GM23338 (cell line): Measurements from ENCODE around the gene MED12L. TPM values are rescaled to one million over a fixed set of nuclear protein-coding genes. Genes with fewer than 3 reads are reported as not detected.

Source experiments
- ATAC-seq: fragments of 200-7000 bp; cut with Tn5 transposase; 3 replicates; pipeline ENCODE4 v1.9.1; 2020
- DNase-seq: peaks from one replicate; pipeline ENCODE4 v3.0.0-alpha.2; 2015; ENCODE audit warnings: low spot score
- H2AFZ ChIP-seq: fragments of 200-600 bp; sonication (generic); 2 replicates; pipeline ENCODE4 v1.8.0; 2016; ENCODE audit warnings: antibody characterized with exemption, mild to moderate bottlenecking, moderate library complexity
- H3F3A ChIP-seq: fragments of 200-600 bp; sonication (generic); replicated peaks from 2 replicates; pipeline ENCODE4 v1.8.0; 2017; ENCODE audit warnings: antibody characterized with exemption, mixed run types, low read depth
- H3K27ac ChIP-seq: fragments of 200-600 bp; sonication (generic); 2 replicates; pipeline ENCODE4 v1.6.1; 2016; ENCODE audit warnings: low read depth
- H3K27me3 ChIP-seq: fragments of 200-600 bp; sonication (generic); 2 replicates; pipeline ENCODE4 v1.8.0; 2016; ENCODE audit warnings: mild to moderate bottlenecking, mixed run types, moderate library complexity; ENCODE audit not compliant: insufficient read depth
- H3K36me3 ChIP-seq: fragments of 200-600 bp; sonication (generic); 2 replicates; pipeline ENCODE4 v1.8.0; 2016; ENCODE audit warnings: mild to moderate bottlenecking; ENCODE audit not compliant: insufficient read depth
- H3K4me1 ChIP-seq: fragments of 200-600 bp; sonication (generic); 2 replicates; pipeline ENCODE4 v1.8.0; 2016; ENCODE audit warnings: mild to moderate bottlenecking, moderate library complexity; ENCODE audit not compliant: insufficient read depth
- H3K4me2 ChIP-seq: fragments of 200-600 bp; sonication (generic); 2 replicates; pipeline ENCODE4 v1.7.1; 2017; ENCODE audit warnings: mixed run types
- H3K4me3 ChIP-seq: fragments of 200-600 bp; sonication (generic); 2 replicates; pipeline ENCODE4 v1.6.1; 2016; ENCODE audit warnings: mixed run types
- H3K79me2 ChIP-seq: fragments of 200-600 bp; sonication (generic); replicated peaks from 2 replicates; pipeline ENCODE4 v1.8.0; 2017; ENCODE audit warnings: mild to moderate bottlenecking; ENCODE audit not compliant: insufficient read depth
- H3K9me2 ChIP-seq: fragments of 200-600 bp; sonication (generic); 2 replicates; pipeline ENCODE4 v1.8.0; 2017; ENCODE audit not compliant: insufficient read depth
- H4K20me1 ChIP-seq: fragments of 200-600 bp; sonication (generic); replicated peaks from 2 replicates; pipeline ENCODE4 v1.8.0; 2017; ENCODE audit warnings: mild to moderate bottlenecking; ENCODE audit not compliant: insufficient read depth
- H3K27ac Mint-ChIP-seq: 2 replicates; pipeline ENCODE4 v1.8.0; 2020; ENCODE audit warnings: inconsistent platforms, mild to moderate bottlenecking, moderate library complexity, mixed read lengths
- H3K27me3 Mint-ChIP-seq: 3 replicates; pipeline ENCODE4 v1.8.0; 2022; ENCODE audit warnings: low read depth, mild to moderate bottlenecking, moderate library complexity, mixed read lengths, inconsistent platforms; ENCODE audit not compliant: insufficient read depth, poor library complexity
- H3K36me3 Mint-ChIP-seq: 3 replicates; pipeline ENCODE4 v1.8.0; 2021; ENCODE audit warnings: low read depth, mild to moderate bottlenecking, inconsistent platforms, moderate library complexity, mixed read lengths
- H3K4me1 Mint-ChIP-seq: 3 replicates; pipeline ENCODE4 v1.8.0; 2020; ENCODE audit warnings: mild to moderate bottlenecking, inconsistent platforms, mixed read lengths
- H3K4me3 Mint-ChIP-seq: 3 replicates; pipeline ENCODE4 v1.8.0; 2021; ENCODE audit warnings: moderate library complexity, mild to moderate bottlenecking, inconsistent platforms, mixed read lengths
- H3K9me3 Mint-ChIP-seq: 3 replicates; pipeline ENCODE4 v1.8.0; 2020; ENCODE audit warnings: moderate library complexity, mild to moderate bottlenecking, inconsistent platforms, mixed read lengths
- CREB1 ChIP-seq: fragments of 250-450 bp; sonication (Bioruptor Pico); IDR thresholded peaks from 2 replicates; pipeline ENCODE4 v1.5.0; 2020; ENCODE audit warnings: low read depth, mild to moderate bottlenecking, moderate library complexity
- EZH2 ChIP-seq: fragments of 200-600 bp; sonication (generic); IDR thresholded peaks from one replicate; pipeline ENCODE4 v1.8.0; 2017; ENCODE audit warnings: antibody characterized with exemption, mild to moderate bottlenecking, low read depth; ENCODE audit not compliant: unreplicated experiment
- EZH2phosphoT487 ChIP-seq: fragments of 200-600 bp; sonication (generic); IDR thresholded peaks from one replicate; pipeline ENCODE4 v1.8.1; 2018; ENCODE audit warnings: antibody characterized with exemption; ENCODE audit not compliant: unreplicated experiment
- JUNB ChIP-seq: IDR thresholded peaks from one replicate; pipeline ENCODE4 v1.6.1; 2016; ENCODE audit warnings: antibody characterized with exemption; ENCODE audit not compliant: unreplicated experiment
- NANOG ChIP-seq: IDR thresholded peaks from 2 replicates; pipeline ENCODE4 v1.6.1; 2016; ENCODE audit warnings: antibody characterized with exemption, borderline replicate concordance
- POLR2AphosphoS5 ChIP-seq: IDR thresholded peaks from 2 replicates; pipeline ENCODE4 v1.6.1; 2016; ENCODE audit warnings: antibody characterized with exemption, low read depth
- STAT1 ChIP-seq: IDR thresholded peaks from one replicate; pipeline ENCODE4 v1.6.1; 2016; ENCODE audit warnings: antibody characterized with exemption; ENCODE audit not compliant: unreplicated experiment
- ZNF114 ChIP-seq: fragments of 250-450 bp; sonication (Bioruptor Pico); IDR thresholded peaks from 2 replicates; pipeline ENCODE4 v1.5.0; 2020; ENCODE audit warnings: mild to moderate bottlenecking, moderate library complexity
- ZNF331 ChIP-seq: fragments of 250-450 bp; sonication (Bioruptor Pico); IDR thresholded peaks from 2 replicates; pipeline ENCODE4 v1.5.0; 2020; ENCODE audit warnings: low read depth, mild to moderate bottlenecking, moderate library complexity
- ZNF462 ChIP-seq: fragments of 250-450 bp; sonication (Bioruptor Pico); IDR thresholded peaks from 2 replicates; pipeline ENCODE4 v1.5.0; 2020; ENCODE audit warnings: mild to moderate bottlenecking, moderate library complexity
- polyA plus RNA-seq: library from polyadenylated mRNA; unstranded; fragments of >200 nt; fragmentation: Nextera tagmentation; extraction: Ambion mirVana; gene quantifications from 2 replicates; pipeline ENCODE4 v1.2.1, GENCODE V29; 2016
- total RNA-seq: library from RNA; depleted of rRNA; stranded (reverse); fragments of >200 nt; shearing (Covaris generic); gene quantifications from 2 replicates; pipeline ENCODE4 v1.2.3, GENCODE V29; 2014
- TF ChIP-seq, protein P1 (sequence below), 2 experiments: fragments of 200-600 bp in 1 of 2; sonication (generic) in 1 of 2; conservative IDR thresholded peaks; 2 replicates each; pipeline versions ENCODE4 v1.5.1 to v1.6.1; 2016 to 2017; ENCODE audit warnings: antibody characterized with exemption in 2 of 2, low read depth in 2 of 2, mild to moderate bottlenecking in 2 of 2, moderate library complexity in 1 of 2
- TF ChIP-seq, protein P2 (sequence below): IDR thresholded peaks from one replicate; pipeline ENCODE4 v1.6.1; 2018; ENCODE audit warnings: antibody characterized with exemption; ENCODE audit not compliant: unreplicated experiment

Gene MED12L
- total and polyA plus RNA-seq, 2 experiments from 2014 or later = 5.7 to 25.0 TPM

- TF ChIP-seq EZH2 (no peak), ZNF462 (no peak), ZNF114 (CRISPR knock-in tag) (no peak), ZNF331 (no peak), POLR2AphosphoS5 (no peak), CREB1 (CRISPR knock-in tag) (no peak), STAT1 (no peak), JUNB (no peak), NANOG (no peak), EZH2phosphoT487 (no peak)
- TF ChIP-seq, protein P1, sequence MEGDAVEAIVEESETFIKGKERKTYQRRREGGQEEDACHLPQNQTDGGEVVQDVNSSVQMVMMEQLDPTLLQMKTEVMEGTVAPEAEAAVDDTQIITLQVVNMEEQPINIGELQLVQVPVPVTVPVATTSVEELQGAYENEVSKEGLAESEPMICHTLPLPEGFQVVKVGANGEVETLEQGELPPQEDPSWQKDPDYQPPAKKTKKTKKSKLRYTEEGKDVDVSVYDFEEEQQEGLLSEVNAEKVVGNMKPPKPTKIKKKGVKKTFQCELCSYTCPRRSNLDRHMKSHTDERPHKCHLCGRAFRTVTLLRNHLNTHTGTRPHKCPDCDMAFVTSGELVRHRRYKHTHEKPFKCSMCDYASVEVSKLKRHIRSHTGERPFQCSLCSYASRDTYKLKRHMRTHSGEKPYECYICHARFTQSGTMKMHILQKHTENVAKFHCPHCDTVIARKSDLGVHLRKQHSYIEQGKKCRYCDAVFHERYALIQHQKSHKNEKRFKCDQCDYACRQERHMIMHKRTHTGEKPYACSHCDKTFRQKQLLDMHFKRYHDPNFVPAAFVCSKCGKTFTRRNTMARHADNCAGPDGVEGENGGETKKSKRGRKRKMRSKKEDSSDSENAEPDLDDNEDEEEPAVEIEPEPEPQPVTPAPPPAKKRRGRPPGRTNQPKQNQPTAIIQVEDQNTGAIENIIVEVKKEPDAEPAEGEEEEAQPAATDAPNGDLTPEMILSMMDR (conservative IDR thresholded peaks at IDR 0.05; ENCODE audit: low read depth in 2 of 2) = no peak
- TF ChIP-seq, protein P2, sequence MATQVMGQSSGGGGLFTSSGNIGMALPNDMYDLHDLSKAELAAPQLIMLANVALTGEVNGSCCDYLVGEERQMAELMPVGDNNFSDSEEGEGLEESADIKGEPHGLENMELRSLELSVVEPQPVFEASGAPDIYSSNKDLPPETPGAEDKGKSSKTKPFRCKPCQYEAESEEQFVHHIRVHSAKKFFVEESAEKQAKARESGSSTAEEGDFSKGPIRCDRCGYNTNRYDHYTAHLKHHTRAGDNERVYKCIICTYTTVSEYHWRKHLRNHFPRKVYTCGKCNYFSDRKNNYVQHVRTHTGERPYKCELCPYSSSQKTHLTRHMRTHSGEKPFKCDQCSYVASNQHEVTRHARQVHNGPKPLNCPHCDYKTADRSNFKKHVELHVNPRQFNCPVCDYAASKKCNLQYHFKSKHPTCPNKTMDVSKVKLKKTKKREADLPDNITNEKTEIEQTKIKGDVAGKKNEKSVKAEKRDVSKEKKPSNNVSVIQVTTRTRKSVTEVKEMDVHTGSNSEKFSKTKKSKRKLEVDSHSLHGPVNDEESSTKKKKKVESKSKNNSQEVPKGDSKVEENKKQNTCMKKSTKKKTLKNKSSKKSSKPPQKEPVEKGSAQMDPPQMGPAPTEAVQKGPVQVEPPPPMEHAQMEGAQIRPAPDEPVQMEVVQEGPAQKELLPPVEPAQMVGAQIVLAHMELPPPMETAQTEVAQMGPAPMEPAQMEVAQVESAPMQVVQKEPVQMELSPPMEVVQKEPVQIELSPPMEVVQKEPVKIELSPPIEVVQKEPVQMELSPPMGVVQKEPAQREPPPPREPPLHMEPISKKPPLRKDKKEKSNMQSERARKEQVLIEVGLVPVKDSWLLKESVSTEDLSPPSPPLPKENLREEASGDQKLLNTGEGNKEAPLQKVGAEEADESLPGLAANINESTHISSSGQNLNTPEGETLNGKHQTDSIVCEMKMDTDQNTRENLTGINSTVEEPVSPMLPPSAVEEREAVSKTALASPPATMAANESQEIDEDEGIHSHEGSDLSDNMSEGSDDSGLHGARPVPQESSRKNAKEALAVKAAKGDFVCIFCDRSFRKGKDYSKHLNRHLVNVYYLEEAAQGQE = no peak
- H3K4me2 ChIP-seq = no peak overlapping the region
- H4K20me1 ChIP-seq = peaks cover 6% of the 10 kb centered on the region
- no peaks in the 10 kb centered on the region for H3K36me3 ChIP-seq
- H3K27me3 ChIP-seq = no peaks in the 10 kb centered on the region
- H3K9me3 Mint-ChIP-seq = no peaks in the 10 kb centered on the region
- H3F3A ChIP-seq = no peaks in the 10 kb centered on the region
- H3K36me3 Mint-ChIP-seq = peaks cover 3% of the 10 kb centered on the region; the same call in 2 of the 3 replicates
- no peak for ATAC-seq
- peaks cover 31% of the 10 kb centered on the region for H3K4me1 ChIP-seq
- H3K27ac Mint-ChIP-seq = no peak overlapping the region
- peaks cover 12% of the 10 kb centered on the region; the same call in 2 of the 3 replicates for H3K4me1 Mint-ChIP-seq
- H3K27me3 Mint-ChIP-seq = no peaks in the 10 kb centered on the region
- no peak overlapping the region for H3K4me3 Mint-ChIP-seq
- H3K9me2 ChIP-seq = no peaks in the 10 kb centered on the region
- DNase-seq = no peak
- H3K4me3 ChIP-seq = no peak overlapping the region
- H3K79me2 ChIP-seq = peaks cover 31% of the 10 kb centered on the region
- no peak overlapping the region for H3K27ac ChIP-seq
- H2AFZ ChIP-seq = no peak overlapping the region
Measured at GRCh38 chr3:151147299-151147698, 61.8 kb downstream of the MED12L start.
